ENCODE results near the gene PDXP.

Gene PDXP

GRCh38 chr22:37703906-37704305 is 45.4 kb downstream of the PDXP start:
- DNase-seq: no peak

GRCh38 chr22:37704645-37705044 is 46.1 kb downstream of the PDXP start:
- no peak for DNase-seq

- no peak for DNase-seq
Observed at GRCh38 chr22:37705205-37705604, 46.7 kb downstream of the PDXP start.

- no peak for DNase-seq
Observed at GRCh38 chr22:37708580-37709444, 50.3 kb downstream of the PDXP start.

DNA sequence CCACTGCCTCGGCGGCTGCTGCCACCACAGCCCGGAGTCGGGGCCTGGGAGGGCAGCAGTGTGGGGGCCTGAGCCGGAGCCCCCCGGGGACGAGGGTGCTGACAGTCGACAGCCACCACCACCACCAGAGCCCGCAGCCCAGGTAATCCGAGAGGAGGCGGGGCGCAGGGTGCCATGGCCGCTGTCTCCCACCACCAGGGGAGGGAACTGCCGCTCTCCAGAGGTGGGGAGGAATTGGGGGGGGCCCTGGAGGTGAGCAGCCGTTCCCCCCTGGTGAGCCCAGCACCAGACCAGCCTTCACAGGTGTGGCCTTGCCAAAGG is 50.9 kb downstream of the PDXP start:
- DNase-seq: no peak

GRCh38 chr22:37710675-37711074 is 52.2 kb downstream of the PDXP start:
- no peak for DNase-seq

- DNase-seq: no peak
Observed at GRCh38 chr22:37711490-37711889, 53.0 kb downstream of the PDXP start.

- DNase-seq: no peak
Observed at GRCh38 chr22:37713761-37714160, 55.2 kb downstream of the PDXP start.

DNA sequence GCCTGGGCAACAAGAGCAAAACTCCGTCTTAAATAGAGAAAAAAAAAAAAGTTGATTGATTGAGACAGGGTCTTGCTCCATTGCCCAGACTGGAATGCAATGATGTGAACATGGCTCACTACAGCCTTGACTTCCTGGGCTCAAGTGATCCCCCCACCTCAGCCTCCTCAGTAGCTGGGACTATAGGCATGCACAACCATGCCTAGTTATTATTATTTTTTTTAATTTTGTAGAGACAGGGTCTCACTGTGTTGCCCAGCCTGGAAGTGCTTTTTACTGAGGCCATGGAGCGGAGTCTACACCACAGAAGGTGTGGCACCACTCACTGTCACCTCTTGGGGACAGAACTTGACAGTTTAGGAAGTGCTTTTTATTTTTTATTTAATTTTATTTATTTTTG is 56.1 kb downstream of the PDXP start:
- DNase-seq: no peak

GRCh38 chr22:37715760-37716159 is 57.2 kb downstream of the PDXP start:
- DNase-seq: no peak

All from activated naive CD4-positive, alpha-beta T cell (primary cell).